ENCODE data around the gene RFESD.

- TF ChIP-seq CTCF (conservative IDR thresholded peaks at IDR 0.05 in 1 of 2, IDR thresholded peaks at IDR 0.05 in 1 of 2; ENCODE audit: extremely low read depth in 1 of 2, insufficient read depth in 1 of 2, low read depth in 1 of 2, low read length in 2 of 2) (no peak), EZH2 (IDR thresholded peaks at IDR 0.05; ENCODE audit: borderline replicate concordance, low read length) (no peak)
These were observed 23.0 kb downstream of the RFESD start for GRCh38 chr5:95669540-95669939.

All from mammary epithelial cell (primary cell).